Neural progenitor cell (in vitro differentiated cells): ENCODE measurements around the gene SPCS2. TPM values are rescaled to one million over a fixed set of nuclear protein-coding genes. Genes with fewer than 3 reads are reported as not detected.
"Not testable (repeated sequence)": the region's sequence is repeated elsewhere in the genome, so short reads cannot be mapped to it uniquely, and the experiment has no call there.

Source experiments
- DNase-seq: peaks from one replicate; pipeline ENCODE4 v3.0.0-alpha.2; 2016; ENCODE audit warnings: low spot score
- H2AFZ ChIP-seq: fragments of 200-600 bp; sonication (generic); replicated peaks from 2 replicates; pipeline ENCODE4 v1.6.1; 2016; ENCODE audit warnings: antibody characterized with exemption
- H3F3A ChIP-seq: fragments of 200-600 bp; sonication (generic); 2 replicates; pipeline ENCODE4 v1.6.1; 2016; ENCODE audit warnings: antibody characterized with exemption, low read depth
- H3K27ac ChIP-seq: fragments of 200-600 bp; sonication (generic); 2 replicates; pipeline ENCODE4 v1.5.1; 2016; ENCODE audit warnings: mild to moderate bottlenecking
- H3K27me3 ChIP-seq: fragments of 200-600 bp; sonication (generic); 2 replicates; pipeline ENCODE4 v1.6.1; 2016; ENCODE audit warnings: mild to moderate bottlenecking, moderate library complexity
- H3K36me3 ChIP-seq: fragments of 200-600 bp; sonication (generic); 2 replicates; pipeline ENCODE4 v1.5.1; 2016
- H3K4me1 ChIP-seq: fragments of 200-600 bp; sonication (generic); 2 replicates; pipeline ENCODE4 v1.6.1; 2016; ENCODE audit warnings: mixed run types
- H3K4me2 ChIP-seq: fragments of 200-600 bp; sonication (generic); 2 replicates; pipeline ENCODE4 v1.6.1; 2016
- H3K4me3 ChIP-seq: fragments of 200-600 bp; sonication (generic); 2 replicates; pipeline ENCODE4 v1.5.1; 2016
- H3K79me2 ChIP-seq: fragments of 200-600 bp; sonication (generic); 2 replicates; pipeline ENCODE4 v1.6.1; 2016; ENCODE audit warnings: low read depth
- H3K9ac ChIP-seq: fragments of 200-600 bp; sonication (generic); 2 replicates; pipeline ENCODE4 v1.6.1; 2016
- H3K9me3 ChIP-seq: fragments of 200-600 bp; sonication (generic); 2 replicates; pipeline ENCODE4 v1.5.1; 2016; ENCODE audit warnings: low read depth
- H4K20me1 ChIP-seq: fragments of 200-600 bp; sonication (generic); 2 replicates; pipeline ENCODE4 v1.6.1; 2016; ENCODE audit warnings: low read depth
- H3K27ac Mint-ChIP-seq: 3 replicates; pipeline ENCODE4 v1.8.0; 2021; ENCODE audit warnings: mixed read lengths
- H3K27me3 Mint-ChIP-seq: 2 replicates; pipeline ENCODE4 v1.8.0; 2022; ENCODE audit warnings: low read depth, mild to moderate bottlenecking, inconsistent platforms, moderate library complexity, mixed read lengths; ENCODE audit not compliant: insufficient read depth
- H3K36me3 Mint-ChIP-seq: 3 replicates; pipeline ENCODE4 v1.8.0; 2021; ENCODE audit warnings: mixed read lengths
- H3K4me1 Mint-ChIP-seq: 3 replicates; pipeline ENCODE4 v1.8.0; 2021; ENCODE audit warnings: mixed read lengths
- H3K4me3 Mint-ChIP-seq: 3 replicates; pipeline ENCODE4 v1.8.0; 2021; ENCODE audit warnings: mild to moderate bottlenecking, moderate library complexity, mixed read lengths
- H3K9me3 Mint-ChIP-seq: 3 replicates; pipeline ENCODE4 v1.8.0; 2020; ENCODE audit warnings: mixed read lengths
- EZH2 ChIP-seq: fragments of 200-600 bp; sonication (generic); IDR thresholded peaks from 2 replicates; pipeline ENCODE4 v1.6.1; 2017; ENCODE audit warnings: antibody characterized with exemption, mild to moderate bottlenecking, moderate library complexity
- EZH2phosphoT487 ChIP-seq: fragments of 200-600 bp; sonication (generic); IDR thresholded peaks from 2 replicates; pipeline ENCODE4 v1.6.1; 2017; ENCODE audit warnings: antibody characterized with exemption
- total RNA-seq: library from RNA; depleted of rRNA; stranded (reverse); fragments of >200 nt; gene quantifications from 2 replicates; pipeline ENCODE4 v1.2.3, GENCODE V29; 2015; ENCODE audit warnings: low replicate concordance
- TF ChIP-seq, protein P1 (sequence below): fragments of 200-600 bp; sonication (generic); IDR thresholded peaks from 2 replicates; pipeline ENCODE4 v1.5.1; 2017; ENCODE audit warnings: antibody characterized with exemption, mild to moderate bottlenecking

The SPCS2 gene
- total RNA-seq, 1 donor from 2014 or later = 66.9 TPM

DNA sequence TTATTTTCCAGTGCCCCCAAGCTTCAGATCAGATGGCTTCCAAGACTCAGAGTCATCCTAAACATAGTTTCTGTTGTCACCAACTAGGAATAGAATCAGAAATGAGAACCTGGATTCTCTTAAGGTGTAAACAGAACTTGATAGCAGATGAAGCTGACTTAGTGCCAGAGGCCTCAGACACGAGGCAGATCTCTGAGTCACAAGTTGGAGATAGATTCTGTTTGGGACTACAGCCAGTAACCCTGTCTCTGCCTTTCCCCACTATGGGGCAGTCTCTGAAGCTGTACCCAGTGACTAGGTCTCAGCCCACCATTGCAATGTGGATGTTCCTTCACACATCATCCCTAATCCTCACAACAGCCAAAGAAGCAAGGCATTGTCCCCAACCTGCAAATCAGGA, 65.1 kb downstream of the SPCS2 start:
- Histone ChIP-seq H3K4me3 (no peak overlapping the region), H3F3A (no peaks in the 10 kb centered on the region), H3K4me1 (peaks cover 3% of the 10 kb centered on the region), H3K27me3 (no peaks in the 10 kb centered on the region), H4K20me1 (no peaks in the 10 kb centered on the region), H3K9me3 (no peaks in the 10 kb centered on the region), H3K4me2 (no peak overlapping the region), H3K79me2 (no peaks in the 10 kb centered on the region), H2AFZ (no peak overlapping the region), H3K9ac (no peak overlapping the region), H3K27ac (no peak overlapping the region), H3K36me3 (no peaks in the 10 kb centered on the region)
- Mint-ChIP-seq H3K4me3 (no peak overlapping the region), H3K36me3 (peaks cover 10% of the 10 kb centered on the region), H3K4me1 (peaks cover 6% of the 10 kb centered on the region), H3K27me3 (peaks cover 2% of the 10 kb centered on the region), H3K27ac (no peak overlapping the region), H3K9me3 (peaks cover 6% of the 10 kb centered on the region)
- no peak for DNase-seq
- TF ChIP-seq, protein P1, sequence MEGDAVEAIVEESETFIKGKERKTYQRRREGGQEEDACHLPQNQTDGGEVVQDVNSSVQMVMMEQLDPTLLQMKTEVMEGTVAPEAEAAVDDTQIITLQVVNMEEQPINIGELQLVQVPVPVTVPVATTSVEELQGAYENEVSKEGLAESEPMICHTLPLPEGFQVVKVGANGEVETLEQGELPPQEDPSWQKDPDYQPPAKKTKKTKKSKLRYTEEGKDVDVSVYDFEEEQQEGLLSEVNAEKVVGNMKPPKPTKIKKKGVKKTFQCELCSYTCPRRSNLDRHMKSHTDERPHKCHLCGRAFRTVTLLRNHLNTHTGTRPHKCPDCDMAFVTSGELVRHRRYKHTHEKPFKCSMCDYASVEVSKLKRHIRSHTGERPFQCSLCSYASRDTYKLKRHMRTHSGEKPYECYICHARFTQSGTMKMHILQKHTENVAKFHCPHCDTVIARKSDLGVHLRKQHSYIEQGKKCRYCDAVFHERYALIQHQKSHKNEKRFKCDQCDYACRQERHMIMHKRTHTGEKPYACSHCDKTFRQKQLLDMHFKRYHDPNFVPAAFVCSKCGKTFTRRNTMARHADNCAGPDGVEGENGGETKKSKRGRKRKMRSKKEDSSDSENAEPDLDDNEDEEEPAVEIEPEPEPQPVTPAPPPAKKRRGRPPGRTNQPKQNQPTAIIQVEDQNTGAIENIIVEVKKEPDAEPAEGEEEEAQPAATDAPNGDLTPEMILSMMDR = no peak
- no peak for TF ChIP-seq EZH2
- no peak for TF ChIP-seq EZH2phosphoT487

DNA sequence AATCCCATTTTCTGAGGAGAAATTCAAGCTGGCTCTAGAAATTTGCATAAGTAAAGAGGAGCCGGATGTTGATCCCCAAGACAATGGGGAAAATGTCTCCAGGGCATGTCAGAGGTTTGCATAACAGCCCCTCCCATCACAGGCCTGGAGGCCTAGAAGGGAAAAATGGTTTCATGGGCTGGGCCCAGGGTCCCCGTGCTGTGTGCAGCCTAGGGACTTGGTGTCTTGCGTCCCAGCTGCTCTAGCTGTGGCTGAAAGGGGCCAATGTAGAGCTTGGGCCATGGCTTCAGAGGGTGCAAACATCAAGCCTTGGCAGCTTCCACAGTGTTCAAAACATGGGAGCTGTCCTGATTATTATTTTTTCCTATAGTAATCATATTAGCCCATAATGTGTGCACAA, 70.1 kb downstream of the SPCS2 start:
- not testable (repeated sequence) for H2AFZ ChIP-seq, H3K36me3 Mint-ChIP-seq, H3K4me1 Mint-ChIP-seq, H4K20me1 ChIP-seq, H3K9me3 Mint-ChIP-seq, H3K4me3 Mint-ChIP-seq, H3K27ac Mint-ChIP-seq, H3K36me3 ChIP-seq, DNase-seq, H3K4me3 ChIP-seq, H3K79me2 ChIP-seq, H3K27me3 Mint-ChIP-seq, H3K27ac ChIP-seq, H3K27me3 ChIP-seq, H3K4me1 ChIP-seq, H3F3A ChIP-seq, H3K4me2 ChIP-seq, H3K9me3 ChIP-seq, H3K9ac ChIP-seq

DNA sequence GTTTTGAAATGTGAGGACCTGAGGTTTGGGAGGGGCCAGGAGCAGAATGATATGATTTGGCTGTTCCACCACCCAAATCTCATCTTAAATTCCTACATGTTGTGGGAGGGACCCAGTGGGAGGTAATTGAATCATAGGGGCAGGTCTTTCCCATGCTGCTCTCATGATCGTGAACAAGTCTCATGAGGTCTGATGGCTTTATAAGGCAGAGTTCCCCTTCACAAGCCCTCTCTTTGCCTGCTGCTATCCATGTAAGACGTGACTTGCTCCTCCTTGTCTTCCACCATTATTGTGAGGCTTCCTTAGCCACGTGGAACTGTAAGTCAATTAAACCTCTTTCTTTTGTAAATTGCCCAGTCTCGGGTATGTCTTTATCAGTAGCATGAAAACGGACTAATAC, 71.3 kb downstream of the SPCS2 start:
- not testable (repeated sequence) for H3K36me3 Mint-ChIP-seq, H3K27ac Mint-ChIP-seq, H3K36me3 ChIP-seq, H2AFZ ChIP-seq, H3K4me3 Mint-ChIP-seq, H3K27me3 Mint-ChIP-seq, H3K27ac ChIP-seq, H3F3A ChIP-seq, H3K4me3 ChIP-seq, H3K4me1 ChIP-seq, H3K9me3 Mint-ChIP-seq, H3K4me1 Mint-ChIP-seq, H3K9me3 ChIP-seq, DNase-seq, H4K20me1 ChIP-seq, H3K79me2 ChIP-seq, H3K9ac ChIP-seq, H3K4me2 ChIP-seq, H3K27me3 ChIP-seq

DNA sequence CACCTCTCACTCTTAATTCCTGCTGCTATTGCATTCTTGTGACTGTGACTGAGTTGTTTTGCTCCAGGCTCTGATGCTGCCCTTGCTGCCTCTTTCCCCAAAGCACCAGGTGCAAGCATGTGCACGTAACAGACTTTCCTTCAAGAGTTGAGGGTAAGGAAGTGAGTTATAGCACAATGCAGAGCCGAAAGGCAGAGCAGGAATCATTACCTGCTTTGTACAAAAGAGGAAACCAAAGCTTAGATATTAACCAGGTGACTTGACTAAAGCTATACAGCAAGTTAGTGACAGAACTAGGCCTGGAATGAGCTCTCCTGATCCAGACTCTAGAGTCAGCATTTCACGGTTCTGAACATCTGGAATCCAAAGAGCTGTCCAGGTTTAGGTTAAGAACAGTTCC, 73.2 kb downstream of the SPCS2 start:
- TF ChIP-seq, protein P1 = no peak
- TF ChIP-seq EZH2phosphoT487 = no peak
- TF ChIP-seq EZH2 = no peak
- no peaks in the 10 kb centered on the region for H3K9me3 ChIP-seq
- H3K79me2 ChIP-seq = no peaks in the 10 kb centered on the region
- no peak overlapping the region for H3K4me3 Mint-ChIP-seq
- no peak overlapping the region for H2AFZ ChIP-seq
- no peak overlapping the region for H3K4me3 ChIP-seq
- H3K9me3 Mint-ChIP-seq = peaks cover 6% of the 10 kb centered on the region
- no peak overlapping the region for H3K27ac Mint-ChIP-seq
- H3K4me2 ChIP-seq = no peak overlapping the region
- no peaks in the 10 kb centered on the region for H3K4me1 Mint-ChIP-seq
- no peak overlapping the region for H3K27ac ChIP-seq
- peaks cover 7% of the 10 kb centered on the region for H3K36me3 Mint-ChIP-seq
- DNase-seq = no peak
- H3K36me3 ChIP-seq = no peaks in the 10 kb centered on the region
- H3F3A ChIP-seq = no peaks in the 10 kb centered on the region
- H3K4me1 ChIP-seq = no peaks in the 10 kb centered on the region
- no peaks in the 10 kb centered on the region for H4K20me1 ChIP-seq
- H3K27me3 ChIP-seq = no peaks in the 10 kb centered on the region
- H3K9ac ChIP-seq = no peak overlapping the region
- H3K27me3 Mint-ChIP-seq = no peaks in the 10 kb centered on the region
